Measurements from ENCODE around the gene ULK4.

The ULK4 gene

GRCh38 chr3:41208507-41209220, 753.2 kb downstream of the ULK4 start:
- in situ Hi-C loops (cut with HindIII; ENCODE audit: low sequenced_read_pairs): no loop called here

DNA sequence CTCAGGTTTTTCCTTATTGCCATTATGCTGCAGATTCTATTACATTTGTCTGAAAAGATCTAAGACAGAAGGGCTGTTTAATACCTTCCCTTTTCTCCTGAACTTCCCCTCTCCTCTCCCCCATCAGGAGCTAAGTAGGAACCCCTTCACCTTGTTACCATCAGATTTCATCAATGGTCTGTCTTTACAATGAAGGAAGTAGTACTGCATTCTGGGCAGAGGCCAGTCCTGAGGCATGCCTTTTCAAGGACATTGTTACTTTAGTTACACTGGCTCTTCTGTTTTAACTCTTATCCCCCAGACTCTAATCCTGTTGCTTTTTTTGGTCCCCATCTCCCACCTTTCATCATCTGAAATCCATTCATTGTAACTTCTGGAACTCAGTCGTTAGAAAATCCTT, 754.5 kb downstream of the ULK4 start:
- in situ Hi-C loops (cut with HindIII; ENCODE audit: low sequenced_read_pairs): no loop called here

- in situ Hi-C loops (cut with HindIII; ENCODE audit: low sequenced_read_pairs): no loop called here
Observed at GRCh38 chr3:41205591-41205990, 756.3 kb downstream of the ULK4 start.

DNA sequence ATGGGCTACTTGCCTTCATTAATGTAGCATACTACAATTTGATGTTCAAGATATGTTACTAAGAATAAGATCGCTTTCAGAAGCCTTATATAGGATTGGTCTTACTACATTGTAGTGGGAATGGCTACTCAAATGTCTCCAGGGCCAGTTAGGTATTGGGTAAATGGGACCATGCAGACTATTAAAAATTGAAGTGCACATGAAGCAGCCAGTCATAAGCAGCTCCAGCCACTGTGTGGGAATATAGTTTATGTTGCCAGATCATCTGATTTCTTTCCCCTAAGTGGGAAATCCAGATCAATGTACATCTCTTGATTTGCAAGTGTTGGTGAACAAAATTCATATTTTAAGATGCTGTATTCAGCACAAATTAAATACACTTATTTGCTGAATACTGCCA, 757.5 kb downstream of the ULK4 start:
- in situ Hi-C loops (cut with HindIII; ENCODE audit: low sequenced_read_pairs): no loop called here

GRCh38 chr3:41202834-41203345, 759.0 kb downstream of the ULK4 start:
- in situ Hi-C loops (cut with HindIII; ENCODE audit: low sequenced_read_pairs): no loop called here

GRCh38 chr3:41202075-41202833, 759.6 kb downstream of the ULK4 start:
- in situ Hi-C loops (cut with HindIII; ENCODE audit: low sequenced_read_pairs): no loop called here

DNA sequence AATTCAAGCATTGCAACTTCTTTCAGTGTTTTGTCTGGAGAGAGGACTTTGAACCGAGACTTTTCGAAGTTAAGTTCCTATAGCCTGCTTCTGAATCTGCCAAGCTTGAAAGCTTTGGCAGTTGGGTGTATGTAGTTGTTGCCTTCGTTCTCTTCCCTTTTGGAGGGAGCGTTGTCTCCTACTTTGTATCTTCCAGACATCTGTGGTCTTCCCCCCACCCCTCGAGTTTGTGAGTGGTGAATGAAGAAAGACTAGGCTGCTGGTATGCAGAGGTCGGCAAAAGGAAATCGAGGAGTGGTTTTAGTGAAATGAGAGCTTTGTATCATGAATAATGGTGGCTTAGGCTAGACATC, 761.3 kb downstream of the ULK4 start:
- in situ Hi-C loops (cut with HindIII; ENCODE audit: low sequenced_read_pairs): no loop called here

- in situ Hi-C loops (cut with HindIII; ENCODE audit: low sequenced_read_pairs): no loop called here
Observed at GRCh38 chr3:41199866-41200668, 761.8 kb downstream of the ULK4 start.

DNA sequence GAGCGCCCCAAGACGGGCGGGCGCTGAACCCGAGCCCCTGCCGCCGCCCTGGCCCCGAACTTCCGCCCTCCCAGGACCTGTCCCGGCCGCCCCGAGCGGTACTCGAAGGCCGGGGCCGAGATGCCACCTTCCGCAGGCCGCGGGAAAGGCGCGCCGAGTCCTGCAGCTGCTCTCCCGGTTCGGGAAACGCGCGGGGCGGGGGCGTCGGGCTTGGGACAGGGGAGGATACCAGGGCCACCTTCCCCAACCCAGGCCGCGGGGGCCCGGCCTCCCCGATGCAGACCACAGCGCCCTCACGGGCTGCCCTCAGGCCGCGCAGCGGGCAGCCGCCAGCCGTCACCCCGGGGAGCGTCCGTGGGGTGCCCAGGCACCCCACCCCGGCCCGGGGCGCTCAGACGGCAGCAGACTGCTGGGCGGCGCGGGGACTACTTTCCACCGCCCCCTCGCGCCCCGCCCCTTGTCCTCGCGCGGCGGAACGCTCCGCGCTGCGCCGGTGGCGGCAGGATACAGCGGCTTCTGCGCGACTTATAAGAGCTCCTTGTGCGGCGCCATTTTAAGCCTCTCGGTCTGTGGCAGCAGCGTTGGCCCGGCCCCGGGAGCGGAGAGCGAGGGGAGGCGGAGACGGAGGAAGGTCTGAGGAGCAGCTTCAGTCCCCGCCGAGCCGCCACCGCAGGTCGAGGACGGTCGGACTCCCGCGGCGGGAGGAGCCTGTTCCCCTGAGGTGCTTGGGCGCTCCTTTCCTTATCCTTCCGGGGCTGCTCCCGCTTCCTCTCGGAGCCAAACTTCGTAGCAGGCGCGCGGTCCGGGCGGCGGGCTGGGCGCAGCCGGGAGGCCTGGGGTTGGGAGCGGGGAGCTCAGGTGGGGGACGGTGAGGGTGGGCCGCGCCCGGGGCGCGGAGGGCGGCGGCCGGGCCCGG, 762.7 kb downstream of the ULK4 start, which contains the start of gene CTNNB1:
CTNNB1 (plus strand) TSS at position 556 of the 916 bp plus-strand sequence. CDS start 24,564 bp downstream, outside the sequence.
- in situ Hi-C loops (cut with HindIII; ENCODE audit: low sequenced_read_pairs): no loop called here

DNA sequence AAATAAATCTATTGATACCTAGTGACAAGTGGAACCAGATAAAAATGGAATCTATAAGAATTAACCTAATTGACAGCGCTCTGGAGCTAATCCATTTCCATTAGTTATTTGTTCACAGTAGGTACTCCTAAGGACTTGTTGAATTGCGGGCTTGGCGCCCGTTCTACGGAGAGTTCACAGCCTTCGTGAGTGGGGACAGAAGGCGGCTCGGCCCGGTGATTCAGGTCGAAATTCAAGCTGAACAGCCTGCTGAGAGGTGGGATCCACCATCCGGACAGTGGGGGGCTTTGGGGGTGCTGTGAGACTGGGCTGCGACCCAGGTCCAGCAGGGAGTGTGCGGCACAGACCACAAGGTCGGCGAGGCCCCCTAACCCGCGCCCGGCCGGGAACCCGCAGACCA, 763.4 kb downstream of the ULK4 start:
- in situ Hi-C loops (cut with HindIII; ENCODE audit: low sequenced_read_pairs): no loop called here

GRCh38 chr3:41198046-41198445, 763.9 kb downstream of the ULK4 start:
- in situ Hi-C loops (cut with HindIII; ENCODE audit: low sequenced_read_pairs): no loop called here

Data from endothelial cell of hepatic sinusoid (primary cell).